ENCODE data around the gene CERS5. TPM values are rescaled to one million over a fixed set of nuclear protein-coding genes. Genes with fewer than 3 reads are reported as not detected.
"Not testable (repeated sequence)": the region's sequence is repeated elsewhere in the genome, so short reads cannot be mapped to it uniquely, and the experiment has no call there.

Gene CERS5
- total RNA-seq, 1 donor from 2014 or later, result 69.0 TPM

DNA sequence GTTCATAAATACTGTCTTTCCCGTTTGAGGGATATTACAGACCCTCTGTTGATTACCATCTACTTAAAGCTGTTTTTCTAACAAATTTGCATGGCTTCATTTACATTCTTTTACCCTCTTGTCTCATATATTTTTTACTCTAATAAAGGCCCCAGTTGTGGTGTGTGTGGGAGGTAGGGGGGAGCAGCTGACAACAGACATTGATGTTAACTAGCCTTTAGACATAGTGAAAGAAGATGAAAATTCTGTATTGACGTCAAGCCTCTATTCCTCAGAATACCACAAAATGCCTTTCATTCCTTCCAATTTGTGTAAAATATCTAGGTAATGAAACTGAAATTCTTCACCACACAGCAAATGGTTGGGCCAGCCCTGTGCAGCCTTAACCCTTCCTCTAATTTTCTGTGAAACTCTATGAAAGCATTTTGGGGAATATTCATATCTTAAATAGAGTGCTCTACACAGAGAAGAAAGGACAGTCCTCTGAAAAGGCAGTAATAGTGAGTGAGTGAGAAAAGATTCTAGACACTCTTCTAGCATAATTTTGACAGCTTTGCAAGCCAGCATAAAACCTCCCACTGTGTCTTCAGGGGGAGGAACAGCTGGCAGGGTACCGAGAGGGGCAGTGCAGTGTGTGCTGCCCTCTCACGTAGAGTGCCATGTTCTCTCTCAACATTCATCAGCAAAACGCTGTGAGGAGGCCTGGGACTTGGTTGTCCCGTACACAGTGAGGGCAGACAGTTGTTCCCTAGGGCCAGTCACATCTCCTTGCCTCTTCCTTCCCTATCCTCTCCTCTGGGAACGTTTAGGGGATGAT lies 20.1 kb upstream of the CERS5 start:
- intact Hi-C loops (cut with micrococcal nuclease), result loop anchor here (5.0 to 10.0 kb wide), 2 partner anchors 35 to 58 kb away; no protein-coding TSS in a partner anchor

- intact Hi-C loops (cut with micrococcal nuclease), result loop anchor here (5.0 to 10.0 kb wide), 2 partner anchors 36 to 58 kb away; no protein-coding TSS in a partner anchor
Measured at GRCh38 chr12:50186681-50187080, 19.5 kb upstream of the CERS5 start.

- intact Hi-C loops (cut with micrococcal nuclease), result loop anchor here (5.0 to 10.0 kb wide), 2 partner anchors 36 to 59 kb away; no protein-coding TSS in a partner anchor
Measured at GRCh38 chr12:50185970-50186663, 18.9 kb upstream of the CERS5 start.

- intact Hi-C loops (cut with micrococcal nuclease), result loop anchor here (5.0 to 10.0 kb wide), 2 partner anchors 37 to 59 kb away; no protein-coding TSS in a partner anchor
Measured at GRCh38 chr12:50185301-50185895, 18.2 kb upstream of the CERS5 start.

GRCh38 chr12:50184261-50184660 lies 17.1 kb upstream of the CERS5 start:
- intact Hi-C loops (cut with micrococcal nuclease), result loop anchor here (10.0 kb wide), 1 partner anchor 61 kb away; no protein-coding TSS in a partner anchor

DNA sequence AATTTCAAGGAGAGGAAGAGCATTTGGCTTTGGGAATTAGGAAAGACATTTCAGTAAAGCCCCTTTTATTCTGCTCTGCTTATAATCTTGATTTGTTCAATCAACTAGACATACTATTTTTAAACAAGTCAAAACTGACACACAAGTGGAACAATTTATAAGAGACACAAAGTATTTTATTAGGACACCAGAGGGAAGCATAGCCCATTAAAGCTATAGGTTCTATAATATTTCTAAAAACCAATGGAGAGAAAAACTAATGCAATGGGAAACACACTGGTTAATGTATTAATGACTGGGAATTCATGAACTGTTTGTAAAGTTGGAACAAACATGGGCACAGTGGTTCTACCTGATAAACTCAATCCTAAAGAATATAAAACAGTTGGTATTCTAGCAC lies 15.3 kb upstream of the CERS5 start:
- intact Hi-C loops (cut with micrococcal nuclease), result loop anchor here (10.0 kb wide), 1 partner anchor 62 kb away; no protein-coding TSS in a partner anchor

DNA sequence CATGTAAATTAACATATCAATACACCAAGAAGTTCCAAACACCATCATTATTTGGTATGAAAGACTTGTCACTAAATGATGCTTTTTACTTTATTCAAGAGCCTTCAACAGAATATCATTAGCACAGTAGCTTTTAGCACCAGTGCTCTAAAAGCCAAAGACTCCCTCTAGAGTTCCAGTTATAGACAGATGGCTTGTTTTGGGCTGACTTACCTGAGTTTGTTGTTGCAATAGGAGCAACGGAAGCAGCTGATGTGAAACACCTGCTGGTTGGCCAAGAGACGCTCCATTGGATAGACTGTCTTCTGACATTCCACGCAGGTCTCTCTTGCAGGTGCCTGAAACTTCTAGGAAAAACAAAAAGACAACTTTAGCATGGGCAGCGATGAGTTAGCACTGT lies 14.5 kb upstream of the CERS5 start:
- intact Hi-C loops (cut with micrococcal nuclease), result loop anchor here (10.0 kb wide), 1 partner anchor 63 kb away; no protein-coding TSS in a partner anchor

DNA sequence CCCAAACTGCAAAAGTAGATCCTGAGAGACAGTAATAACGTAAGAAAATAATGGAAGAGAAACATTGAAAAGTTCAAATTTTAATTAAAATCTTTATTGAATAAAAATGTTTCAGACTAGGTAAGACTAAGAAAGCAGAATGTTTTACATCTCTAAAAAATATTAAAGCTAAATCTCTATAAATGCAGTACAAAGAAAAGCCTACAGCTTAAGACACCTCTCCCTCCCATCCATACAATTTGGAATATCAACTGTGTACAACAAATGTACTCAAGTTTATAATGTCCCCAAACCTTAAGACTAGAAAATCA lies 8.5 kb upstream of the CERS5 start:
- intact Hi-C loops (cut with micrococcal nuclease), result loop anchor here (1.0 kb wide), 3 partner anchors 43 to 100 kb away; partner anchors contain the start of gene SMARCD1

DNA sequence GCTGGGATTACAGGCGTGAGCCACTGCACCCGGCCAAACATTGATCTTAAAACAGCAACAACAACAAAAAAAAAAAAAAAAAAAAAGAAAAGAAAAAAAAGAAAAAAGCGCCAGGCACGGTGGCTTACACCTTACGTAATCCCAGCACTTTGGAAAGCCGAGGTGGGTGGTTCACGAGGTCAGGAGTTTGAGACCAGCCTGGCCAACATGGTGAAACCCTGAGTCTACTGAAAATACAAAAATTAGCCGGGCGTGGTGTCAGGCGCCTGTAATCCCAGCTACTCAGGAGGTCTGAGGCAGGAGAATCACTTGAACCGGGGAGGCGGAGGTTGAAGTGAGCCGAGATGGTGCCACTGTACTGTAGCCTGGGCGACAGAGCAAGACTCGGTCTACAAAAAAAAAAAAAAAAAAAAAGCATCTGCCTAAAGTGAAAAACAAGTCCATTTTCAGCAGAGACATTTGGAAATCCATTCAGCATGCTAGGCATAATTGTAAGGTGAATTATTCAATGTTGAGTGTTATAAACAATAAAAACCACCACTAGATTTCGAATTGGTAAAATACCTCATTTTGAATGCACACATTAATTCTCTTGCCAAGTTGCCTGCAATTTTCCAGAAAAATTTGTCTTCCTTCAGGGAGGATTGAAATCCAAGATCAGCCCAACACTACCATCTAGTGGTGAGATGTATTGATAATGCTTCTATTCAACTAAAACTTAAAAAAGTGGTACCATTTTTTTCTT lies 8.0 kb upstream of the CERS5 start:
- intact Hi-C loops (cut with micrococcal nuclease), result loop anchor here (1.0 kb wide), 3 partner anchors 43 to 100 kb away; partner anchors contain the start of gene SMARCD1

GRCh38 chr12:50166799-50167048 lies 445 bp downstream of the CERS5 start:
- intact Hi-C loops (cut with micrococcal nuclease), result loop anchor here (1.0 to 10.0 kb wide), 4 partner anchors 54 to 878 kb away; partner anchors contain the start of genes COX14, LARP4, LETMD1 and SMARCD1

- intact Hi-C loops (cut with micrococcal nuclease), result loop anchor here (10.0 kb wide), 1 partner anchor 880 kb away; the partner anchor contains the start of gene LETMD1
Measured at GRCh38 chr12:50164963-50165362, 2.2 kb downstream of the CERS5 start.

GRCh38 chr12:50162230-50162629 lies 4.9 kb downstream of the CERS5 start:
- intact Hi-C loops (cut with micrococcal nuclease), result loop anchor here (10.0 kb wide), 1 partner anchor 883 kb away; the partner anchor contains the start of gene LETMD1

DNA sequence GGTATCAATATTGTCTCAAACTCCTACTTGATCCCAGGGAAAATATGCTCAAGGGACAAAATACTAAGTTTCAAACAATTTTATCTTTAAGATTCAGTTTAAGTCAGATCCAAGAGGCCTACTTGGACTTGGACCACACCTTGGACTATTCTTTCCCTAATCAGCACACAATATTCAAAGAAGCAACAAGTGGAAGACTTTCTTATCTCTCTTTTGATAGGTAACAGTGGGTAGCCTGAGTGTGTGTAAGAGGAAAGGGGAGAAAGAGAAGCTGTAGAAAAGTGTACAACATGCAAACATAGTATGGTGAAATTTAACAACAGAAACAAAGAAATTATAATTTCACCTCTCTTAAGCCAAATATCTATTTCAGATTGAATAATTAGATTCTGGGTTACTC lies 6.5 kb downstream of the CERS5 start:
- intact Hi-C loops (cut with micrococcal nuclease), result loop anchor here (10.0 kb wide), 1 partner anchor 884 kb away; the partner anchor contains the start of gene LETMD1

- intact Hi-C loops (cut with micrococcal nuclease), result no loop called here
Measured at GRCh38 chr12:50157259-50157658, 9.9 kb downstream of the CERS5 start.

DNA sequence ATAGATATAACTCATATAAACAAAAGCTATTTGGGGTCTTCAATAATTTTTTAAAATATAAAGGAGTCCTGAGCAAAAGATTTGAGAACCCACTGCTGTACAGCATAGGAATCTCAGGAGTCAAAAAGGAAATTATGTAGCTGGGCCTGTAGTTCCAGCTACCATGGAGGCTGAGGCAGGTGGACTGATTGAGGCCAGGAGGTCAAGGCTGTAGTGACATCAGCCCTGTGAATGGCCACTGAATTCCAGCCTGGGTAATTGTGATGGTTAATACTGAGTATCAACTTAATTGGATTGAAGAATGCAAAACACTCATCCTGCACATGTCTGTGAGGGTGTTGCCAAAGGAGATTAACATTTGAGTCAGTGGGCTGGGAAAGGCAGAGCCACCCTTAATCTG lies 10.5 kb downstream of the CERS5 start:
- intact Hi-C loops (cut with micrococcal nuclease), result no loop called here

DNA sequence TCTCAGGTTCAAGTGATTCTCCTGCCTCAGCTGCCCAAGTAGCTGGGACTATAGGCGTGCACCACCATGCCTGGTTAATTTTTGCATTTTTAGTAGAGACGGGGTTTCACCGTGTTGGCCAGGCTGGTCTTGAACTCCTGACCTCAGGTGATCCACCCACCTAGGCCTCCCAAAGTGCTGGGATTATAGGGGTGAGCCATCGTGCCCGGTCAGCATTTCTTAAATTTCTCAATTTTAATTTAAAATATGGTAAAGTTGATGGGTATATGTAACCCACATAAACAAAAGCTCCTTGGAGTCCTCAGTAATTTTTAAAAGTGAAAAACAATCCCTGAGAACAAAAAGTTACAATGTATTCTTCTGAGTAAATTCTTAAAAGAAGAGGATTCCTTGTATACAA lies 12.2 kb downstream of the CERS5 start:
- intact Hi-C loops (cut with micrococcal nuclease), result not testable (repeated sequence)

DNA sequence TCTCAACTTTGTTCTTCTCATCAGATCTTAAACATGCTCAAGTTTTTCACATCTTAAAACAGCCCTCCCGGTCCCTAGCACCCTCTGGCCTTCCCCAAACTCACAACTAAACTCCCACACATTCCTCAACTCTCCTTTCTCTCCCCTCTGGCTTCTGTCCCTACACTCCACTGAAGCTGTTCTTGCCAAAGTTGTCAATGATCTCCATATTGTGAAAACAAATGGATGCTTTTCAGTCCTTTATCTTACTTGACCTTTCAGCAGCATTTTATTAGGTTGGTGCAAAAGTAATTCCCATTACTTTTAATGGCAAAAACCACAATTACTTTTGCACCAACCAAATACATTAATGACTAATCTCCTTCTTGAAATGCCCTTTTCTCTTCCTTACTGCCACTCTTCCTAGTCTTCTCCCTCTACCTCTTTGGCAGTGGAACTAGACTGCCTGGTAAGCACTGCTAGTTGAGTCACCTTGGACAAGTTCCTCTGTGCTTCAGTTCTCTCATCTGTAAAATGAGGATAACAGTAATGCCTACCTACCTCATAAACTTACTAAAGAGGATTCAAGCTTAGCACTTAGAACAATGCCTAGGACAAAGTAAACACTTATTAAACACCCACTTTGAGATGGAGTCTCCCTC lies 16.0 kb downstream of the CERS5 start:
- intact Hi-C loops (cut with micrococcal nuclease), result no loop called here

DNA sequence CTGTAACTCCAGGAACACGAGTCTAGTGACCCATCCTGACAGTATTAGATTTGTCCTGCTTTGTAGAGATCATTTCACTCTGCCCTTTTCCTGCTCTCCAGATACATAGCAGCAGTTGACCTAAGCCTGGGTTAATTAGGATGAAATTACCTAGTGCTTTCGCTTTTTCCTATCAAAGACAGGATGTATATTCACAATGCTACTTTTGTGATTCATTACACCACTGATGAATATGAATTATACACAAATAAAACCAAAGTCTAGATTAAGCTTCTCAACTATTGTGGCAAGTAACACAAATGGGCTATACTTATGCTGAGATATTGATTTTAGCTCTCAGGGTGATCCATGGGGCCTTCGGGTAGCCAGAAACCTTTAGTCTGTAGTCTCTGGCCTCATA lies 17.9 kb downstream of the CERS5 start:
- intact Hi-C loops (cut with micrococcal nuclease), result no loop called here

DNA sequence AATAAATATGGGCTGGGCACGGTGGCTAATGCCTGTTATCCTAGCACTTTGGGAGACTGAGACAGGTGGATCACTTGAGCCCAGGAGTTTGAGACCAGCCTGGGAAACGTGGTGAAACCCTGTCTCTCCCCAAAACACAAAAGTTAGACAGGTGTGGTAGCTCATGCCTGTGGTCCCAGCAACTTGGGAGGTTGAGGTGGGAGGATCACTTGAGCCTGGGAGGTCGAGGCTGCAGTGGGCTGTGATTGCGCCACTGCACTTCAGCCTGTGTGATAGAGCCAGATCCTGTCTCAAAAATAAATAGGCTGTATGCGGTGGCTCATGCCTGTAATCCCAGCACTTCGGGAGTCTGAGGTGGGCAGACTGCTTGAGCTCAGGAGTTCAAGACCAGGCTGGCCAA lies 19.2 kb downstream of the CERS5 start:
- intact Hi-C loops (cut with micrococcal nuclease), result not testable (repeated sequence)

DNA sequence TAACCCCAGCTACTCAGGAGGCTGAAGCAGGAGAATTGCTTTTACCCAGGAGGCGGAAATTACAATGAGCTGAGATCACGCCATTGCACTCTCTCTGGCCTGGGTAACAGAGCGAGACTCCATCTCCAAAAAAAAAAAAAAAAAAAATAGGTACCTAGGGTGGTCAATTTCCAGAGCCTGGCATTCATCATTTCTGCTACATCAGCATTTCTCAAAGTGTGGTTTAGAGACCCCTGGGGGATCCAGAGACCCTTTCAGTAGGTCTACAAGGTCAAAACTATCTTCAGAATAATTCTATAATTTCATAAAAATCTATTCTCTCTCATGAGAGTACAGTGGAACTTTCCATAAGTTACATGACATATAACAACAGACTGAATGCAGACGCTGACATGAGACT lies 19.9 kb downstream of the CERS5 start:
- intact Hi-C loops (cut with micrococcal nuclease), result no loop called here

Data from T-helper 2 cell treated with Interferon-gamma antibody and Interleukin-4, amounts not matched to agents 100 ng/mL and 5 ng/mL, for 36 hours (primary cell).